ENCODE results near the gene SLC15A4.
"Not testable (repeated sequence)": the region's sequence is repeated elsewhere in the genome, so short reads cannot be mapped to it uniquely, and the experiment has no call there.

The SLC15A4 gene

GRCh38 chr12:128852885-128853599, 29.3 kb upstream of the SLC15A4 start, which contains the start of gene GLT1D1:
TSS of gene GLT1D1 (plus strand) at chr12:128853478. CDS start at chr12:128853582, 104 bp downstream.
- Histone ChIP-seq H3K4me3 (ENCODE audit: low read depth, low read length) (peak within 1 kb of the TSS; percentile 63), H4K12ac (ENCODE audit: low read depth, low read length) (no peak within 1 kb of the TSS), H3K79me1 (ENCODE audit: low read length) (no peaks in the 10 kb centered on the region), H3K4ac (ENCODE audit: low read depth, low read length) (no peak within 1 kb of the TSS), H3K4me1 (ENCODE audit: control insufficient read depth in 1 of 2, insufficient read depth in 2 of 2, low read length in 2 of 2) (peaks cover 0 to 4% of the 10 kb centered on the region in 2 experiments), H2BK120ac (ENCODE audit: insufficient read depth, low read length, poor library complexity) (no peak within 1 kb of the TSS), H3K36me3 (ENCODE audit: control insufficient read depth in 1 of 2, insufficient read depth in 2 of 2, low read length in 2 of 2) (no peaks in the 10 kb centered on the region), H3K27ac (ENCODE audit: low read depth, low read length) (no peak within 1 kb of the TSS), H3K27me3 (ENCODE audit: insufficient read depth, low read length) (peaks cover 27% of the 10 kb centered on the region), H3K79me2 (ENCODE audit: control insufficient read depth, insufficient read depth, low read length, poor library complexity) (no peaks in the 10 kb centered on the region), H3K9ac (ENCODE audit: low read length) (no peak within 1 kb of the TSS), H3K23ac (ENCODE audit: low read length) (no peak within 1 kb of the TSS), H4K8ac (ENCODE audit: low read depth, low read length) (no peak within 1 kb of the TSS), H3K9me3 (ENCODE audit: insufficient read depth, low read depth, low read length) (peaks cover under 1% of the 10 kb centered on the region), H3K14ac (ENCODE audit: low read length) (no peak within 1 kb of the TSS), H4K91ac (ENCODE audit: low read depth, low read length) (no peak within 1 kb of the TSS), H2BK5ac (ENCODE audit: low read depth, low read length, poor library complexity) (no peak within 1 kb of the TSS), H2AK5ac (ENCODE audit: low read length) (no peak within 1 kb of the TSS), H3K18ac (ENCODE audit: low read length) (no peak within 1 kb of the TSS), H3K4me2 (ENCODE audit: low read length) (peak within 1 kb of the TSS; percentile 91), H2BK12ac (ENCODE audit: low read length) (no peak within 1 kb of the TSS), H2AFZ (ENCODE audit: insufficient read depth, low read length, poor library complexity) (no peak within 1 kb of the TSS)
- no CpG with 5 or more reads among the region's 56 CpGs for WGBS (ENCODE audit: extremely low coverage, insufficient coverage, insufficient read length)
- DNase-seq: no peak

GRCh38 chr12:128852026-128852698, 28.4 kb upstream of the SLC15A4 start:
- no peak overlapping the region for H2AFZ ChIP-seq (ENCODE audit: insufficient read depth, low read length, poor library complexity)
- no peak overlapping the region for H3K23ac ChIP-seq (ENCODE audit: low read length)
- peaks cover 27% of the 10 kb centered on the region for H3K27me3 ChIP-seq (ENCODE audit: insufficient read depth, low read length)
- H3K4ac ChIP-seq (ENCODE audit: low read depth, low read length): no peak overlapping the region
- DNase-seq: no peak
- peaks cover 0 to 4% of the 10 kb centered on the region in 2 experiments for H3K4me1 ChIP-seq (ENCODE audit: control insufficient read depth in 1 of 2, insufficient read depth in 2 of 2, low read length in 2 of 2)
- H4K91ac ChIP-seq (ENCODE audit: low read depth, low read length): no peak overlapping the region
- no peak overlapping the region for H4K8ac ChIP-seq (ENCODE audit: low read depth, low read length)
- no peak overlapping the region for H3K14ac ChIP-seq (ENCODE audit: low read length)
- no peak overlapping the region for H3K4me2 ChIP-seq (ENCODE audit: low read length)
- H2BK120ac ChIP-seq (ENCODE audit: insufficient read depth, low read length, poor library complexity): no peak overlapping the region
- no peaks in the 10 kb centered on the region for H3K79me2 ChIP-seq (ENCODE audit: control insufficient read depth, insufficient read depth, low read length, poor library complexity)
- no peak overlapping the region for H3K4me3 ChIP-seq (ENCODE audit: low read depth, low read length)
- H2AK5ac ChIP-seq (ENCODE audit: low read length): no peak overlapping the region
- no peak overlapping the region for H2BK5ac ChIP-seq (ENCODE audit: low read depth, low read length, poor library complexity)
- no peaks in the 10 kb centered on the region for H3K79me1 ChIP-seq (ENCODE audit: low read length)
- H3K9me3 ChIP-seq (ENCODE audit: insufficient read depth, low read depth, low read length): peaks cover 2% of the 10 kb centered on the region
- H4K12ac ChIP-seq (ENCODE audit: low read depth, low read length): no peak overlapping the region
- no peak overlapping the region for H2BK12ac ChIP-seq (ENCODE audit: low read length)
- no peaks in the 10 kb centered on the region for H3K36me3 ChIP-seq (ENCODE audit: control insufficient read depth in 1 of 2, insufficient read depth in 2 of 2, low read length in 2 of 2)
- H3K18ac ChIP-seq (ENCODE audit: low read length): no peak overlapping the region
- WGBS (ENCODE audit: extremely low coverage, insufficient coverage, insufficient read length): no CpG with 5 or more reads among the region's 8 CpGs
- no peak overlapping the region for H3K27ac ChIP-seq (ENCODE audit: low read depth, low read length)
- no peak overlapping the region for H3K9ac ChIP-seq (ENCODE audit: low read length)

GRCh38 chr12:128851429-128851828, 27.7 kb upstream of the SLC15A4 start:
- not testable (repeated sequence) for H4K91ac ChIP-seq (ENCODE audit: low read depth, low read length); H4K8ac ChIP-seq (ENCODE audit: low read depth, low read length); H2BK12ac ChIP-seq (ENCODE audit: low read length); H2AK5ac ChIP-seq (ENCODE audit: low read length); H3K18ac ChIP-seq (ENCODE audit: low read length); DNase-seq; H3K4ac ChIP-seq (ENCODE audit: low read depth, low read length); H2BK120ac ChIP-seq (ENCODE audit: insufficient read depth, low read length, poor library complexity); H4K12ac ChIP-seq (ENCODE audit: low read depth, low read length); H3K23ac ChIP-seq (ENCODE audit: low read length); H3K36me3 ChIP-seq (ENCODE audit: control insufficient read depth in 1 of 2, insufficient read depth in 2 of 2, low read length in 2 of 2); H3K4me3 ChIP-seq (ENCODE audit: low read depth, low read length); H3K9me3 ChIP-seq (ENCODE audit: insufficient read depth, low read depth, low read length); H3K27ac ChIP-seq (ENCODE audit: low read depth, low read length); H3K79me2 ChIP-seq (ENCODE audit: control insufficient read depth, insufficient read depth, low read length, poor library complexity); H2AFZ ChIP-seq (ENCODE audit: insufficient read depth, low read length, poor library complexity); H3K4me1 ChIP-seq (ENCODE audit: control insufficient read depth in 1 of 2, insufficient read depth in 2 of 2, low read length in 2 of 2); H3K4me2 ChIP-seq (ENCODE audit: low read length); H3K79me1 ChIP-seq (ENCODE audit: low read length); H3K9ac ChIP-seq (ENCODE audit: low read length); H3K14ac ChIP-seq (ENCODE audit: low read length); H2BK5ac ChIP-seq (ENCODE audit: low read depth, low read length, poor library complexity)
- H3K27me3 ChIP-seq (ENCODE audit: insufficient read depth, low read length): peaks cover 27% of the 10 kb centered on the region
- no CpG with 5 or more reads among the region's 7 CpGs for WGBS (ENCODE audit: extremely low coverage, insufficient coverage, insufficient read length)

GRCh38 chr12:128850400-128850799, 26.6 kb upstream of the SLC15A4 start:
- no peak overlapping the region for H4K12ac ChIP-seq (ENCODE audit: low read depth, low read length)
- DNase-seq: no peak
- H3K4ac ChIP-seq (ENCODE audit: low read depth, low read length): no peak overlapping the region
- H3K79me1 ChIP-seq (ENCODE audit: low read length): no peaks in the 10 kb centered on the region
- H2AK5ac ChIP-seq (ENCODE audit: low read length): no peak overlapping the region
- H2BK12ac ChIP-seq (ENCODE audit: low read length): no peak overlapping the region
- H3K23ac ChIP-seq (ENCODE audit: low read length): no peak overlapping the region
- no CpG with 5 or more reads among the region's 3 CpGs for WGBS (ENCODE audit: extremely low coverage, insufficient coverage, insufficient read length)
- H2BK5ac ChIP-seq (ENCODE audit: low read depth, low read length, poor library complexity): no peak overlapping the region
- no peak overlapping the region for H3K27ac ChIP-seq (ENCODE audit: low read depth, low read length)
- H3K18ac ChIP-seq (ENCODE audit: low read length): no peak overlapping the region
- H3K4me1 ChIP-seq (ENCODE audit: control insufficient read depth in 1 of 2, insufficient read depth in 2 of 2, low read length in 2 of 2): peaks cover 0 to 4% of the 10 kb centered on the region in 2 experiments
- no peak overlapping the region for H3K4me3 ChIP-seq (ENCODE audit: low read depth, low read length)
- H3K14ac ChIP-seq (ENCODE audit: low read length): no peak overlapping the region
- H3K79me2 ChIP-seq (ENCODE audit: control insufficient read depth, insufficient read depth, low read length, poor library complexity): no peaks in the 10 kb centered on the region
- H3K36me3 ChIP-seq (ENCODE audit: control insufficient read depth in 1 of 2, insufficient read depth in 2 of 2, low read length in 2 of 2): no peaks in the 10 kb centered on the region
- peaks cover 2% of the 10 kb centered on the region for H3K9me3 ChIP-seq (ENCODE audit: insufficient read depth, low read depth, low read length)
- no peak overlapping the region for H4K91ac ChIP-seq (ENCODE audit: low read depth, low read length)
- H3K27me3 ChIP-seq (ENCODE audit: insufficient read depth, low read length): peaks cover 27% of the 10 kb centered on the region
- H3K4me2 ChIP-seq (ENCODE audit: low read length): no peak overlapping the region
- no peak overlapping the region for H2BK120ac ChIP-seq (ENCODE audit: insufficient read depth, low read length, poor library complexity)
- H2AFZ ChIP-seq (ENCODE audit: insufficient read depth, low read length, poor library complexity): no peak overlapping the region
- no peak overlapping the region for H4K8ac ChIP-seq (ENCODE audit: low read depth, low read length)
- no peak overlapping the region for H3K9ac ChIP-seq (ENCODE audit: low read length)
